GM12891 (cell line): ENCODE measurements around the gene B3GALT2.

Experiments
- POLR2A ChIP-seq: IDR thresholded peaks from 2 replicates; pipeline ENCODE4 v1.6.1; 2011; ENCODE audit warnings: low read depth, low read length, control low read depth
- POLR2AphosphoS5 ChIP-seq: IDR thresholded peaks from 2 replicates; pipeline ENCODE4 v1.6.1; 2011; ENCODE audit warnings: low read depth, low read length, control low read depth
- SPI1 ChIP-seq: IDR thresholded peaks from 2 replicates; pipeline ENCODE4 v1.6.1; 2011; ENCODE audit warnings: low read depth, low read length, control low read depth

DNA sequence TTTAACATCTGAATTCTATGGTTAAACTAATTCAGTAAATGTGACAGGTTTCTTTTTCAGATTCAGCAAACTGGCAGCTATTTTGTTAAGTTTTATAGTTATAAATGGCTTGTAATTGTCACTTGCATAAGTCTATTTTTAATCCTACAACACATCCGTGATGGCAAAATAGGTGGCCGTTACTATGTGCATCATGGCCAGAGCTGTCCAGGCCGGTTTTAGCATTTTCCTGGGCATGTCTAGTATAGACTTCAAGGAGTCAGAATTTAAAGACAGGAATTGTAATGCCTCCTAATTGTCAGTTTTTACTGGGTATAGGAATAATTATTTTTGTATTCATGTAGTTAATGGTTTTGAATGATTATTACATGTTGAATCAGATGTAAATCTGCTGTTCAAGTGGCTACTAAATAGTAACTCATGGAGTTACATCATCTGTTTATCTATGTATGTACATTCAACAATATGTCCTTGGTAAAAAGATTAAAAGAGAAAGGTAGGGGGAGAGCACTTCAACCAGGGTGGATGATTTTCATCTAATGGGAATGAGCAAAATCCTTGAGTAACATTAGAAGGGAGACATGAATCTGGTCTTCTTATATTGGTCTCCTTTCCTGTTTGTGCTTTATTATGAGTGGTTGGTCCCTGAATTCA lies 3.2 kb upstream of the B3GALT2 start:
- TF ChIP-seq POLR2A (no peak), POLR2AphosphoS5 (no peak), SPI1 (no peak)
